Measurements from ENCODE around the gene SNAP47. TPM values are rescaled to one million over a fixed set of nuclear protein-coding genes. Genes with fewer than 3 reads are reported as not detected.
A peak's percentile ranks its signal among the peaks of the same experiment; 100 is the strongest.

Gene SNAP47
- total and polyA plus RNA-seq, 2 experiments from 2014 or later = 42.6 to 49.6 TPM

GRCh38 chr1:227733309-227733705 is 1.9 kb upstream of the SNAP47 start:
- TF ChIP-seq CTCF (IDR thresholded peaks at IDR 0.05; ENCODE audit: poor library complexity) (no peak), EZH2phosphoT487 (IDR thresholded peaks at IDR 0.05; ENCODE audit: low read depth, severe bottlenecking, unreplicated experiment) (no peak)
- Histone ChIP-seq H3K9me3 (ENCODE audit: low read depth) (no peaks in the 10 kb centered on the region), H3K79me2 (peaks cover 50% of the 10 kb centered on the region)

GRCh38 chr1:227733751-227734545 is 1.3 kb upstream of the SNAP47 start:
- Histone ChIP-seq H3K79me2 (peaks cover 56% of the 10 kb centered on the region), H3K4me2 (peak overlapping the region; percentile 94), H3K4me1 (ENCODE audit: insufficient read depth) (peaks cover 22% of the 10 kb centered on the region), H2AFZ (no peak overlapping the region), H3K9me2 (replicated peaks; ENCODE audit: insufficient read depth) (no peaks in the 10 kb centered on the region), H3K36me3 (replicated peaks; ENCODE audit: insufficient read depth, low read depth) (no peaks in the 10 kb centered on the region), H3K27ac (peak overlapping the region; percentile 89), H4K20me1 (ENCODE audit: insufficient read depth, poor library complexity, severe bottlenecking) (peaks cover 3% of the 10 kb centered on the region), H3K9me3 (ENCODE audit: low read depth) (no peaks in the 10 kb centered on the region), H3K27me3 (no peaks in the 10 kb centered on the region), H3K4me3 (peak overlapping the region; percentile 93)
- no peak for DNase-seq (ENCODE audit: low spot score)
- TF ChIP-seq CTCF (IDR thresholded peaks at IDR 0.05; ENCODE audit: poor library complexity) (no peak), EZH2phosphoT487 (IDR thresholded peaks at IDR 0.05; ENCODE audit: low read depth, severe bottlenecking, unreplicated experiment) (no peak), EZH2 (IDR thresholded peaks at IDR 0.05; ENCODE audit: borderline replicate concordance) (no peak)
- WGBS (ENCODE audit: low lambda C conversion rate, missing lambda C conversion rate) = 82% methylated on average over 24 of the region's 24 CpGs

More at GRCh38 chr1:227733309-227733705, 1.9 kb upstream of the SNAP47 start:
- no peaks in the 10 kb centered on the region for H3K27me3 ChIP-seq
- no peaks in the 10 kb centered on the region for H3K36me3 ChIP-seq (replicated peaks; ENCODE audit: insufficient read depth, low read depth)
- no peak overlapping the region for H3K4me3 ChIP-seq
- H3K4me1 ChIP-seq (ENCODE audit: insufficient read depth) = peaks cover 25% of the 10 kb centered on the region
- no peaks in the 10 kb centered on the region for H3K9me2 ChIP-seq (replicated peaks; ENCODE audit: insufficient read depth)
- no peak overlapping the region for H2AFZ ChIP-seq
- no peak overlapping the region for H3K27ac ChIP-seq
- peaks cover 3% of the 10 kb centered on the region for H4K20me1 ChIP-seq (ENCODE audit: insufficient read depth, poor library complexity, severe bottlenecking)
- no peak overlapping the region for H3K4me2 ChIP-seq
- DNase-seq (ENCODE audit: low spot score) = no peak
- WGBS (ENCODE audit: low lambda C conversion rate, missing lambda C conversion rate) = 95% methylated on average over 15 of the region's 15 CpGs

- H4K20me1 ChIP-seq (ENCODE audit: insufficient read depth, poor library complexity, severe bottlenecking) = peaks cover 3% of the 10 kb centered on the region
- H3K4me3 ChIP-seq = peak overlapping the region; percentile 93
- H3K27me3 ChIP-seq = no peaks in the 10 kb centered on the region
- peak overlapping the region; percentile 94 for H3K4me2 ChIP-seq
- no peak for DNase-seq (ENCODE audit: low spot score)
- TF ChIP-seq EZH2phosphoT487 (IDR thresholded peaks at IDR 0.05; ENCODE audit: low read depth, severe bottlenecking, unreplicated experiment) = no peak
- no peak for TF ChIP-seq CTCF (IDR thresholded peaks at IDR 0.05; ENCODE audit: poor library complexity)
- no peak for TF ChIP-seq EZH2 (IDR thresholded peaks at IDR 0.05; ENCODE audit: borderline replicate concordance)
- H3K9me3 ChIP-seq (ENCODE audit: low read depth) = no peaks in the 10 kb centered on the region
- no peaks in the 10 kb centered on the region for H3K9me2 ChIP-seq (replicated peaks; ENCODE audit: insufficient read depth)
- peak overlapping the region; percentile 89 for H3K27ac ChIP-seq
- H3K36me3 ChIP-seq (replicated peaks; ENCODE audit: insufficient read depth, low read depth) = no peaks in the 10 kb centered on the region
- peaks cover 62% of the 10 kb centered on the region for H3K79me2 ChIP-seq
- H3K4me1 ChIP-seq (ENCODE audit: insufficient read depth) = peaks cover 16% of the 10 kb centered on the region
- H2AFZ ChIP-seq = peak overlapping the region; percentile 89
- WGBS (ENCODE audit: low lambda C conversion rate, missing lambda C conversion rate) = 5% methylated on average over 10 of the region's 10 CpGs
These were observed 734 bp upstream of the SNAP47 start for GRCh38 chr1:227734546-227734855.

Data from hepatocyte (in vitro differentiated cells).